HepG2 (cell line): ENCODE results near the gene CENPP. TPM values are rescaled to one million over a fixed set of nuclear protein-coding genes. Genes with fewer than 3 reads are reported as not detected.

ENCODE experiments used
- ATAC-seq: fragments of 200-7000 bp; cut with Tn5 transposase; 3 replicates; pipeline ENCODE4 v1.9.1; 2020; ENCODE audit warnings: mild to moderate bottlenecking, moderate library complexity
- BruUV-seq: library from RNA; stranded (reverse); fragments of 400-500 nt; replicated peaks from 2 replicates; lab custom pipeline; 2021; lab: Mats Ljungman, UMichigan
- CTCF ChIA-PET: fragments of 300-600 bp; formaldehyde crosslinking; extraction: SDS; loops from one replicate; lab custom pipeline; 2021; ENCODE audit warnings: low total read pairs, inconsistent platforms, low intra/inter-chr PET ratio; lab: Yijun Ruan, JAX
- POLR2A ChIA-PET: fragments of 350-600 bp; sonication (Branson Sonifier 250); formaldehyde crosslinking; loops from one replicate; lab custom pipeline; 2020; ENCODE audit warnings: antibody characterized with exemption, inconsistent platforms; lab: Yijun Ruan, JAX
- DNase-seq: peaks from one replicate; pipeline ENCODE4 v3.0.0-alpha.2; 2015; ENCODE audit warnings: low spot score
- FAIRE-seq: peaks from 3 replicates; lab custom pipeline; 2011; peaks lifted over from hg19 to GRCh38; lab: Jason Lieb, UNC
- H2AFZ ChIP-seq: one replicate; pipeline ENCODE4 v1.6.1; 2011; ENCODE audit warnings: low read length, inconsistent platforms
- H3K27ac ChIP-seq: fragments of 300-600 bp; 3 replicates; pipeline ENCODE4 v1.8.0; 2011; ENCODE audit warnings: mixed run types, mild to moderate bottlenecking, mixed read lengths, low read length, inconsistent platforms; ENCODE audit not compliant: insufficient read depth; ENCODE audit errors: extremely low read length
- H3K27me3 ChIP-seq, 2 experiments: fragments of 200-600 bp in 1 of 2; 2 replicates in 1 of 2; 3 replicates in 1 of 2; pipeline versions ENCODE4 v1.6.0 to v1.8.0; 2011; ENCODE audit warnings: low read length in 2 of 2, mild to moderate bottlenecking in 2 of 2, moderate library complexity in 2 of 2, inconsistent platforms in 1 of 2; ENCODE audit not compliant: insufficient read depth in 2 of 2, control insufficient read depth in 1 of 2
- H3K36me3 ChIP-seq, 2 experiments: fragments of 200-600 bp in 1 of 2; replicated peaks in 1 of 2; 2 replicates in 1 of 2; 3 replicates in 1 of 2; pipeline versions ENCODE4 v1.5.1 to v1.8.0; 2011; ENCODE audit warnings: low read length in 2 of 2, inconsistent platforms in 1 of 2; ENCODE audit not compliant: insufficient read depth in 2 of 2, control insufficient read depth in 1 of 2
- H3K4me1 ChIP-seq: 2 replicates; pipeline ENCODE4 v1.5.1; 2012; ENCODE audit warnings: low read length, inconsistent platforms; ENCODE audit not compliant: insufficient read depth
- H3K4me2 ChIP-seq: 2 replicates; pipeline ENCODE4 v1.6.0; 2011; ENCODE audit warnings: low read depth, low read length, inconsistent platforms
- H3K4me3 ChIP-seq, 3 experiments: fragments of 200-600 bp in 1 of 3; sonication (generic), shearing (Covaris generic) in 1 of 3; replicated peaks in 1 of 3; 2 replicates each; pipeline ENCODE4 v1.5.1; 2011 to 2016; ENCODE audit warnings: low read length in 3 of 3, inconsistent platforms in 2 of 3, low read depth in 2 of 3, mild to moderate bottlenecking in 2 of 3, control low read depth in 1 of 3, mixed read lengths in 1 of 3; ENCODE audit not compliant: insufficient read depth in 1 of 3
- H3K79me2 ChIP-seq: one replicate; pipeline ENCODE4 v1.6.1; 2011; ENCODE audit warnings: low read length, inconsistent platforms; ENCODE audit not compliant: insufficient read depth
- H3K9ac ChIP-seq: 2 replicates; pipeline ENCODE4 v1.6.0; 2011; ENCODE audit warnings: mild to moderate bottlenecking, low read depth, low read length, inconsistent platforms; ENCODE audit not compliant: insufficient read depth
- H3K9me3 ChIP-seq: 2 replicates; pipeline ENCODE4 v1.5.1; 2012; ENCODE audit warnings: mild to moderate bottlenecking, low read length
- H4K20me1 ChIP-seq: 2 replicates; pipeline ENCODE4 v1.6.0; 2011; ENCODE audit warnings: inconsistent platforms, mild to moderate bottlenecking, low read length, moderate library complexity; ENCODE audit not compliant: insufficient read depth
- ARHGAP35 ChIP-seq: sonication (generic); formaldehyde crosslinking; IDR thresholded peaks from 2 replicates; pipeline ENCODE4 v1.9.0; 2022; ENCODE audit warnings: mild to moderate bottlenecking, inconsistent platforms, moderate library complexity, missing genetic modification reagents, borderline replicate concordance
- ATF2 ChIP-seq: sonication (generic); formaldehyde crosslinking; IDR thresholded peaks from 2 replicates; pipeline ENCODE4 v1.4.0; 2020; ENCODE audit warnings: missing genetic modification reagents
- CREB1 ChIP-seq, 2 experiments: fragments of 450-650 bp in 1 of 2; IDR thresholded peaks; 2 replicates each; pipeline ENCODE4 v1.6.1; 2016 to 2017; ENCODE audit warnings: control low read depth in 1 of 2, mild to moderate bottlenecking in 1 of 2, missing compliant biosample characterization in 1 of 2, missing genetic modification characterization in 1 of 2
- GATAD2A ChIP-seq: IDR thresholded peaks from 2 replicates; pipeline ENCODE4 v1.6.1; 2016
- HOMEZ ChIP-seq: IDR thresholded peaks from 2 replicates; pipeline ENCODE4 v1.6.1; 2016; ENCODE audit warnings: low read depth
- KAT8 ChIP-seq: IDR thresholded peaks from 2 replicates; pipeline ENCODE4 v1.6.1; 2016; ENCODE audit warnings: missing genetic modification reagents, missing compliant biosample characterization
- MAFG ChIP-seq: sonication (generic); formaldehyde crosslinking; IDR thresholded peaks from 2 replicates; pipeline ENCODE4 v1.5.1; 2020; ENCODE audit warnings: mild to moderate bottlenecking, missing genetic modification reagents
- MLXIP ChIP-seq: sonication (generic); formaldehyde crosslinking; IDR thresholded peaks from 2 replicates; pipeline ENCODE4 v1.9.0; 2021; ENCODE audit warnings: missing genetic modification reagents, borderline replicate concordance
- NR2C2 ChIP-seq: sonication (generic); formaldehyde crosslinking; IDR thresholded peaks from 2 replicates; pipeline ENCODE4 v1.4.0; 2020; ENCODE audit warnings: missing genetic modification reagents, mild to moderate bottlenecking, moderate library complexity, borderline replicate concordance
- RNF2 ChIP-seq: fragments of 450-650 bp; conservative IDR thresholded peaks from 2 replicates; pipeline ENCODE4 v1.6.1; 2016; ENCODE audit warnings: low read depth
- TBX3 ChIP-seq: fragments of 450-650 bp; IDR thresholded peaks from 2 replicates; pipeline ENCODE4 v1.6.1; 2017; ENCODE audit warnings: antibody characterized with exemption, mild to moderate bottlenecking, inconsistent platforms, borderline replicate concordance
- YY1 ChIP-seq: IDR thresholded peaks from 2 replicates; pipeline ENCODE4 v1.6.1; 2011; ENCODE audit warnings: low read length, low read depth, moderate library complexity, mild to moderate bottlenecking; ENCODE audit not compliant: insufficient read depth, insufficient replicate concordance
- ZBTB49 ChIP-seq: sonication (generic); formaldehyde crosslinking; IDR thresholded peaks from 2 replicates; pipeline ENCODE4 v1.4.0; 2020; ENCODE audit warnings: missing genetic modification reagents, borderline replicate concordance
- ZNF776 ChIP-seq: sonication (generic); formaldehyde crosslinking; IDR thresholded peaks from 2 replicates; pipeline ENCODE4 v1.4.0; 2020; ENCODE audit warnings: mild to moderate bottlenecking, missing genetic modification reagents
- WGBS: methylation state at CpG from one replicate; pipeline ENCODE4 v1.1.6; 2017; ENCODE audit warnings: low lambda C conversion rate; 5-methylcytosine and 5-hydroxymethylcytosine counted together
- in situ Hi-C: cut with HindIII; loops from 2 replicates; pipeline ENCODE4 v1.10.0; 2017; ENCODE audit warnings: low pct_unique_long_range_greater_than_20kb; ENCODE audit not compliant: extremely low pct_ligation_motif_present
- intact Hi-C: fragments of 100-400 bp; cut with micrococcal nuclease; formaldehyde crosslinking; loops from one replicate; pipeline ENCODE4 v1.10.0; 2022; ENCODE audit not compliant: unreplicated experiment
- polyA plus RNA-seq, 8 experiments: library from polyadenylated mRNA; depleted of rRNA in 3 of 8; stranded (reverse) in 7 of 8; unstranded in 1 of 8; fragments of >200 nt; fragmentation: Illumina TruSeq in 4 of 8; extraction: Trizol in 4 of 8; gene quantifications; 2 replicates each; pipeline versions ENCODE4 v1.2.1 to v1.2.3, GENCODE V29; 2011 to 2016; ENCODE audit warnings: low read depth in 4 of 8, missing spikeins in 1 of 8, mixed read lengths in 1 of 8; ENCODE audit not compliant: insufficient read depth in 1 of 8
- total RNA-seq, 5 experiments: library from RNA; depleted of rRNA; stranded (reverse); fragments of >200 nt; fragmentation: Illumina TruSeq; extraction: Trizol; gene quantifications; 2 replicates each; pipeline ENCODE4 v1.2.3, GENCODE V29; 2016; ENCODE audit warnings: low read depth in 1 of 5

Gene CENPP
- total and polyA plus RNA-seq, 2 of the 13 experiments (the other 11 are each of a cell fraction or from before 2014, with no cell fraction given): 2.0 to 11.4 TPM

GRCh38 chr9:92658176-92658575 is 332.4 kb downstream of the CENPP start:
- intact Hi-C loops: no loop called here
- H3K9me3 ChIP-seq: no peaks in the 10 kb centered on the region
- H4K20me1 ChIP-seq: no peaks in the 10 kb centered on the region
- TF ChIP-seq GATAD2A (no peak), NR2C2 (CRISPR knock-in tag) (no peak), CREB1 (IDR thresholded peaks at IDR 0.05) (no peak), CREB1 (CRISPR knock-in tag; IDR thresholded peaks at IDR 0.05) (no peak), ARHGAP35 (CRISPR knock-in tag) (no peak), MAFG (no peak), ATF2 (CRISPR knock-in tag) (no peak), ZBTB49 (no peak), TBX3 (no peak), MLXIP (no peak), HOMEZ (CRISPR knock-in tag) (no peak), ZNF776 (CRISPR knock-in tag) (no peak), KAT8 (CRISPR knock-in tag) (no peak), YY1 (no peak), RNF2 (no peak)
- H2AFZ ChIP-seq: no peak overlapping the region
- no peaks in the 10 kb centered on the region for H3K27me3 ChIP-seq
- in situ Hi-C loops: no loop called here
- H3K27ac ChIP-seq: no peak overlapping the region
- ATAC-seq: no peak
- POLR2A ChIA-PET: no interaction called here
- peaks cover 18% of the 10 kb centered on the region for H3K79me2 ChIP-seq
- H3K4me2 ChIP-seq: no peak overlapping the region
- WGBS: 96% methylated on average over 7 of the region's 7 CpGs
- no peak for FAIRE-seq
- no peak overlapping the region for H3K4me3 ChIP-seq
- H3K36me3 ChIP-seq: peaks cover 2 to 34% of the 10 kb centered on the region in 2 experiments; a peak in 3 of 5 replicates
- CTCF ChIA-PET: no interaction called here
- BruUV-seq: no TSS peak
- DNase-seq: no peak
- no peak overlapping the region for H3K9ac ChIP-seq
- H3K4me1 ChIP-seq: no peaks in the 10 kb centered on the region
